Panc1 (cell line): ENCODE measurements around the gene PAQR9. TPM values are rescaled to one million over a fixed set of nuclear protein-coding genes. Genes with fewer than 3 reads are reported as not detected.
A peak's percentile ranks its signal among the peaks of the same experiment; 100 is the strongest.

Experiments
- ATAC-seq: fragments of 200-7000 bp; cut with Tn5 transposase; 2 replicates; pipeline ENCODE4 v1.9.1; 2020; ENCODE audit warnings: mild to moderate bottlenecking, moderate library complexity
- Bru-seq: library from RNA; stranded (reverse); fragments of 400-500 nt; gene quantifications from one replicate; lab custom pipeline; 2021; lab: Mats Ljungman, UMichigan
- BruChase-seq, 2 experiments: library from RNA; stranded (reverse); fragments of 400-500 nt; gene quantifications; one replicate each; lab custom pipeline; 2021; lab: Mats Ljungman, UMichigan
- BruUV-seq: library from RNA; stranded (reverse); fragments of 400-500 nt; replicated peaks from 2 replicates; lab custom pipeline; 2021; lab: Mats Ljungman, UMichigan
- CTCF ChIA-PET: fragments of 300-600 bp; sonication (Branson Sonifier 250); formaldehyde crosslinking; loops from one replicate; lab custom pipeline; 2022; ENCODE audit warnings: antibody characterized with exemption; lab: Charles Lee
- POLR2A ChIA-PET: fragments of 300-600 bp; sonication (Branson Sonifier 250); formaldehyde crosslinking; loops from one replicate; lab custom pipeline; 2022; ENCODE audit warnings: antibody characterized with exemption; lab: Charles Lee
- DNase-seq: peaks from one replicate; pipeline ENCODE4 v3.0.0-alpha.2; 2010; ENCODE audit warnings: low read depth, low spot score
- H3K27ac ChIP-seq: 2 replicates; pipeline ENCODE4 v1.5.1; 2011; ENCODE audit warnings: mild to moderate bottlenecking, low read length, inconsistent platforms
- H3K27me3 ChIP-seq: fragments of 200-500 bp; sonication (Bioruptor generic); 2 replicates; pipeline ENCODE4 v1.6.0; 2014; ENCODE audit warnings: low read length, inconsistent platforms; ENCODE audit not compliant: control insufficient read depth, insufficient read depth
- H3K36me3 ChIP-seq: fragments of 200-500 bp; sonication (Bioruptor generic); 2 replicates; pipeline ENCODE4 v1.5.1; 2014; ENCODE audit warnings: inconsistent platforms, mild to moderate bottlenecking, low read length, moderate library complexity; ENCODE audit not compliant: control insufficient read depth, insufficient read depth
- H3K4me1 ChIP-seq: 2 replicates; pipeline ENCODE4 v1.5.1; 2011; ENCODE audit warnings: inconsistent platforms, mild to moderate bottlenecking, low read length, moderate library complexity; ENCODE audit not compliant: control insufficient read depth, insufficient read depth
- H3K4me3 ChIP-seq, 2 experiments: 2 replicates each; pipeline ENCODE4 v1.5.1; 2011 to 2012; ENCODE audit warnings: low read depth in 2 of 2, low read length in 2 of 2, mild to moderate bottlenecking in 2 of 2, inconsistent platforms in 1 of 2, moderate library complexity in 1 of 2
- H3K9me3 ChIP-seq: fragments of 200-500 bp; sonication (Bioruptor generic); 2 replicates; pipeline ENCODE4 v1.5.1; 2014; ENCODE audit warnings: low read depth, mild to moderate bottlenecking, inconsistent platforms, low read length, moderate library complexity; ENCODE audit not compliant: control insufficient read depth, insufficient read depth
- CTCF ChIP-seq: fragments of 450-650 bp; IDR thresholded peaks from 2 replicates; pipeline ENCODE4 v1.5.1; 2017; ENCODE audit warnings: mild to moderate bottlenecking
- POLR2AphosphoS5 ChIP-seq: IDR thresholded peaks from 2 replicates; pipeline ENCODE4 v1.6.1; 2012; ENCODE audit warnings: mild to moderate bottlenecking, low read depth, low read length, moderate library complexity
- REST ChIP-seq, 2 experiments: IDR thresholded peaks; 2 replicates each; pipeline ENCODE4 v1.6.1; 2011 to 2012; ENCODE audit warnings: low read depth in 2 of 2, control low read depth in 1 of 2, low read length in 1 of 2, mild to moderate bottlenecking in 1 of 2, moderate library complexity in 1 of 2; ENCODE audit not compliant: insufficient read depth in 1 of 2
- SIN3A ChIP-seq: IDR thresholded peaks from 2 replicates; pipeline ENCODE4 v1.6.1; 2012; ENCODE audit warnings: low read depth, mild to moderate bottlenecking, low read length, moderate library complexity, borderline replicate concordance; ENCODE audit not compliant: insufficient read depth
- TCF7L2 ChIP-seq: IDR thresholded peaks from 2 replicates; pipeline ENCODE4 v1.6.1; 2011; ENCODE audit warnings: mild to moderate bottlenecking, low read depth, low read length, inconsistent platforms
- in situ Hi-C: cut with HindIII; loops from 2 replicates; pipeline ENCODE4 v1.10.0; 2016; ENCODE audit warnings: low sequenced_read_pairs, low pct_unique_long_range_greater_than_20kb
- intact Hi-C: fragments of 100-400 bp; cut with micrococcal nuclease; formaldehyde crosslinking; loops from one replicate; pipeline ENCODE4 v1.10.0; 2022; ENCODE audit not compliant: unreplicated experiment
- long read RNA-seq: library from polyadenylated mRNA; unstranded; transcript quantifications from one replicate; pipeline ENCODE4 v2.0.0, GENCODE V29; 2021; ENCODE audit not compliant: unreplicated experiment
- polyA plus RNA-seq: library from polyadenylated mRNA; unstranded; fragments of >200 nt; gene quantifications from one replicate; pipeline ENCODE4 v1.2.1, GENCODE V29; 2012; ENCODE audit warnings: missing spikeins; ENCODE audit not compliant: insufficient read length
- total RNA-seq: library from RNA; stranded (reverse); gene quantifications from one replicate; pipeline ENCODE4 v1.2.1, GENCODE V29; 2021; ENCODE audit not compliant: unreplicated experiment

The PAQR9 gene
- total RNA-seq = 0.36 TPM
- 0.24 TPM for polyA plus RNA-seq
- percentile 16 among the genes with signal in this experiment for Bru-seq, nascent RNA
- BruChase-seq, experiment 1, labeled RNA remaining after a 2-hour chase = percentile 29 among the genes with signal in this experiment
- BruChase-seq, experiment 2, labeled RNA remaining after a 6-hour chase = percentile 29 among the genes with signal in this experiment
- long read RNA-seq = 0 reads

- in situ Hi-C loops (no loop called here), intact Hi-C loops (no loop called here)
- TF ChIP-seq SIN3A = no peak
- TF ChIP-seq CTCF = peak; percentile 19; the same call in 1 of the 2 replicates
- no peak for TF ChIP-seq REST (IDR thresholded peaks at IDR 0.05; ENCODE audit: insufficient read depth in 1 of 2, low read depth in 2 of 2, low read length in 1 of 2)
- H3K4me3 ChIP-seq = peak within 1 kb of the TSS; percentile 52 to 55
- peak; percentile 81 for ATAC-seq
- CTCF ChIA-PET = no interaction called here
- H3K4me1 ChIP-seq = peaks cover under 1% of the 10 kb centered on the region; the same call in 1 of the 2 replicates
- peaks cover 10% of the 10 kb centered on the region for H3K27me3 ChIP-seq
- H3K27ac ChIP-seq = no peak within 1 kb of the TSS
- no TSS peak for BruUV-seq
- DNase-seq = no peak
- POLR2A ChIA-PET = no interaction called here
- H3K9me3 ChIP-seq = no peaks in the 10 kb centered on the region
- no peaks in the 10 kb centered on the region for H3K36me3 ChIP-seq
Observed at GRCh38 chr3:142963516-142964448, at the start of gene PAQR9. Gene PAQR9 (minus strand): TSS chr3:142963674. CDS start chr3:142963336, 338 bp downstream.

GRCh38 chr3:143011705-143012104, 48.2 kb upstream of the PAQR9 start:
- TF ChIP-seq SIN3A = no peak
- no peak for TF ChIP-seq TCF7L2
- no peak for TF ChIP-seq POLR2AphosphoS5
- TF ChIP-seq REST (IDR thresholded peaks at IDR 0.05; ENCODE audit: insufficient read depth in 1 of 2, low read depth in 2 of 2, low read length in 1 of 2) = no peak
- no peak for TF ChIP-seq CTCF
- Histone ChIP-seq H3K9me3 (no peaks in the 10 kb centered on the region), H3K36me3 (peaks cover 13% of the 10 kb centered on the region), H3K27ac (no peak overlapping the region), H3K27me3 (no peaks in the 10 kb centered on the region), H3K4me1 (peaks cover 8% of the 10 kb centered on the region), H3K4me3 (no peak overlapping the region)
- in situ Hi-C loops = no loop called here
- ChIA-PET CTCF (no interaction called here), POLR2A (no interaction called here)
- no TSS peak for BruUV-seq
- DNase-seq (no peak), ATAC-seq (no peak)
- intact Hi-C loops = no loop called here
